Endothelial cell of umbilical vein (primary cell): ENCODE results near the gene VASN. TPM values are rescaled to one million over a fixed set of nuclear protein-coding genes. Genes with fewer than 3 reads are reported as not detected.

ENCODE experiments used
- BruUV-seq: library from RNA; stranded (reverse); fragments of 400-500 nt; replicated peaks from 2 replicates; lab custom pipeline; 2021; lab: Mats Ljungman, UMichigan
- CTCF ChIA-PET: fragments of 300-600, 350-600 bp; sonication (Branson Sonifier 250); formaldehyde crosslinking; loops from one replicate; lab custom pipeline; 2021; ENCODE audit warnings: antibody characterized with exemption, inconsistent platforms; lab: Charles Lee
- POLR2A ChIA-PET: fragments of 300-600, 350-600 bp; sonication (Branson Sonifier 250); formaldehyde crosslinking; loops from one replicate; lab custom pipeline; 2021; ENCODE audit warnings: antibody characterized with exemption, inconsistent platforms; lab: Charles Lee
- DNase-seq: peaks from one replicate; pipeline ENCODE4 v3.0.0-alpha.2; 2011; ENCODE audit warnings: low read depth, low spot score
- FAIRE-seq: peaks from 2 replicates; lab custom pipeline; 2011; peaks lifted over from hg19 to GRCh38; lab: Jason Lieb, UNC
- H2AFZ ChIP-seq: 2 replicates; pipeline ENCODE4 v1.6.0; 2012; ENCODE audit warnings: low read depth, low read length, control low read depth, inconsistent platforms
- H3K27ac ChIP-seq: 2 replicates; pipeline ENCODE4 v1.5.1; 2011; ENCODE audit warnings: low read depth, mild to moderate bottlenecking, control low read depth, low read length, moderate library complexity; ENCODE audit not compliant: insufficient read depth
- H3K27me3 ChIP-seq, 2 experiments: 2 replicates each; pipeline versions ENCODE4 v1.6.0 to v1.6.1; 2011; ENCODE audit warnings: low read length in 2 of 2, mixed read lengths in 1 of 2; ENCODE audit not compliant: control insufficient read depth in 2 of 2, insufficient read depth in 2 of 2
- H3K36me3 ChIP-seq, 2 experiments: 2 replicates in 1 of 2; 3 replicates in 1 of 2; pipeline ENCODE4 v1.5.1; 2011; ENCODE audit warnings: low read length in 2 of 2, mild to moderate bottlenecking in 1 of 2, moderate library complexity in 1 of 2; ENCODE audit not compliant: control insufficient read depth in 2 of 2, insufficient read depth in 2 of 2; ENCODE audit errors: extremely low read depth in 1 of 2
- H3K4me1 ChIP-seq: 3 replicates; pipeline ENCODE4 v1.5.1; 2011; ENCODE audit warnings: mild to moderate bottlenecking, low read length; ENCODE audit not compliant: control insufficient read depth, insufficient read depth; ENCODE audit errors: extremely low read depth
- H3K4me2 ChIP-seq: 2 replicates; pipeline ENCODE4 v1.6.1; 2011; ENCODE audit warnings: low read length, control low read depth, mixed read lengths; ENCODE audit not compliant: insufficient read depth
- H3K4me3 ChIP-seq, 3 experiments: fragments of 200-600 bp in 1 of 3; sonication (generic), shearing (Covaris generic) in 1 of 3; replicated peaks in 1 of 3; 2 replicates each; pipeline ENCODE4 v1.5.1; 2011 to 2016; ENCODE audit warnings: control low read depth in 3 of 3, low read length in 3 of 3, mild to moderate bottlenecking in 2 of 3, inconsistent platforms in 1 of 3, low read depth in 1 of 3, moderate library complexity in 1 of 3; ENCODE audit not compliant: insufficient read depth in 1 of 3
- H3K79me2 ChIP-seq: 2 replicates; pipeline ENCODE4 v1.6.0; 2012; ENCODE audit warnings: low read length, inconsistent platforms; ENCODE audit not compliant: control insufficient read depth, insufficient read depth
- H3K9ac ChIP-seq: replicated peaks from 2 replicates; pipeline ENCODE3; 2011; ENCODE audit warnings: low read length, control low read depth; ENCODE audit not compliant: insufficient read depth; ENCODE audit errors: extremely low read depth
- H3K9me1 ChIP-seq: replicated peaks from 3 replicates; pipeline ENCODE4 v1.6.0; 2011; ENCODE audit warnings: mild to moderate bottlenecking, low read length; ENCODE audit not compliant: control insufficient read depth, insufficient read depth; ENCODE audit errors: extremely low read depth
- H3K9me3 ChIP-seq: replicated peaks from 2 replicates; pipeline ENCODE4 v1.5.1; 2012; ENCODE audit warnings: low read length, inconsistent platforms; ENCODE audit not compliant: control insufficient read depth, insufficient read depth
- H4K20me1 ChIP-seq: replicated peaks from 2 replicates; pipeline ENCODE3; 2011; ENCODE audit warnings: mild to moderate bottlenecking, low read length; ENCODE audit not compliant: control insufficient read depth, insufficient read depth; ENCODE audit errors: extremely low read depth
- CTCF ChIP-seq, 2 donors: IDR thresholded peaks; 1 replicate in 1 of 2; 2 replicates in 1 of 2; pipeline ENCODE4 v1.5.1; 2011; ENCODE audit warnings: low read length in 2 of 2, mild to moderate bottlenecking in 2 of 2, moderate library complexity in 2 of 2, control low read depth in 1 of 2, inconsistent platforms in 1 of 2, low read depth in 1 of 2; ENCODE audit not compliant: insufficient read depth in 1 of 2; ENCODE audit errors: extremely low read depth in 1 of 2
- GATA2 ChIP-seq: IDR thresholded peaks from 2 replicates; pipeline ENCODE4 v1.7.0; 2011; ENCODE audit warnings: low read depth, mild to moderate bottlenecking, moderate library complexity, mixed read lengths, low read length; ENCODE audit not compliant: insufficient read length, insufficient read depth
- JUN ChIP-seq: IDR thresholded peaks from 2 replicates; pipeline ENCODE4 v1.6.1; 2011; ENCODE audit warnings: borderline replicate concordance, low read depth; ENCODE audit not compliant: insufficient read length, insufficient read depth
- dilution Hi-C: fragments of 300-500 bp; cut with MboI; formaldehyde crosslinking; loops from one replicate; pipeline ENCODE4 v1.15.0; 2019; ENCODE audit warnings: low sequenced_read_pairs; ENCODE audit not compliant: extremely low pct_ligation_motif_present
- intact Hi-C: fragments of 100-400 bp; cut with micrococcal nuclease; formaldehyde crosslinking; loops from one replicate; pipeline ENCODE4 v1.10.0; 2022
- polyA plus RNA-seq, 4 experiments: library from polyadenylated mRNA; depleted of rRNA in 3 of 4; stranded (reverse) in 3 of 4; unstranded in 1 of 4; fragments of >200 nt; gene quantifications; 2 replicates each; pipeline versions ENCODE4 v1.2.1 to v1.2.3, GENCODE V29; 2011 to 2012; ENCODE audit warnings: missing spikeins in 1 of 4
- total RNA-seq: library from RNA; stranded (reverse); gene quantifications from 2 replicates; pipeline ENCODE4 v1.2.3, GENCODE V29; 2021

The VASN gene
- total and polyA plus RNA-seq, 2 donors (not counting 3 experiments of a cell fraction or from before 2014, with no cell fraction given), result 0.41 to 0.42 TPM

- BruUV-seq, result no TSS peak
These were observed 14.8 kb upstream of the VASN start for GRCh38 chr16:4356820-4357219.

More at GRCh38 chr16:4356820-4357219, 14.8 kb upstream of the VASN start:
- dilution Hi-C loops, result no loop called here
- Histone ChIP-seq H3K9ac (no peak overlapping the region), H3K4me1 (peaks cover 3% of the 10 kb centered on the region), H3K9me3 (no peaks in the 10 kb centered on the region), H3K79me2 (no peaks in the 10 kb centered on the region), H3K27me3 (no peaks in the 10 kb centered on the region), H3K27ac (no peak overlapping the region), H4K20me1 (no peaks in the 10 kb centered on the region), H3K9me1 (no peaks in the 10 kb centered on the region), H3K36me3 (peaks cover 0 to 16% of the 10 kb centered on the region in 2 experiments), H2AFZ (no peak overlapping the region), H3K4me3 (no peak overlapping the region), H3K4me2 (no peak overlapping the region)
- FAIRE-seq, result no peak
- DNase-seq, result no peak
- POLR2A ChIA-PET, result no interaction called here
- intact Hi-C loops, result no loop called here
- CTCF ChIA-PET, result interaction anchor here (0.7 kb wide), 1 partner anchor 46 kb away, joined by 3 read pairs; no protein-coding TSS in a partner anchor
- TF ChIP-seq CTCF (IDR thresholded peaks at IDR 0.05; ENCODE audit: extremely low read depth in 1 of 2, insufficient read depth in 1 of 2, low read depth in 1 of 2, low read length in 2 of 2) (no peak), GATA2 (no peak), JUN (no peak)
